ENCODE data around the gene TENT5A.

DNA sequence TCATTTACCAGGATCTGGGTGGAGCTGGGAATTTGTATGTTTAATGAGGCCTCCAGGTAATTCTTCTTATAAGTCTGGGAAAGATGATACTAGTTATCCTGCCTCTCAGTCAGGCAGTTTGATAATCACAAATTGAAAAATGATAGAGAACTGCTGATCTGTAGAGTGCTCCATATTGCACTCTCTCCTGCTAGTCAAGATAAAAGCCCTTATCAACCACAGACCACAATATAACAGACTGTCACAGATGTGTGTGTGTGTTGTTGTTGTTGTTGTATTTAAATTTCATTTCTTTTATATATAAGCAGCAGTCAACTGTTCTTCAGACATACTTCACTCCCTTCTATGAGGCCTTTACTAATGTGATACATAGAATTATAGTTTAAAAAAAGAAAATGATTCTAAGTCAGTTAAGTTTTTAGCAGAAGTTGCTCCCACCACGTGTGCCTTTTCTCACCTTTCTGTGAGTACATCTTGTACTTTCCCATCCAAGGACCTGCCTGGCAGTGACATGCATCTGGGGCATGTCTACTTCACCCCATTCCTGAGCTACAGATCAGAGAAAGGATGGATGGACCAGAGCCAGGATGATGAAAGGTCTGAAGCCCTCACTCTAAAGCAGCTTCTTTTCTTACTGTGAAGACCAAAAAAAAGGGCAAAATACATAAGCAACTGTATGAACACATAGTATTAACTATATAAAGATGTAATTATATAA, 29.8 kb downstream of the TENT5A start:
- TF ChIP-seq TCF7L2 (IDR thresholded peaks at IDR 0.05; ENCODE audit: low read depth, low read length) (no peak), SIN3A (IDR thresholded peaks at IDR 0.05; ENCODE audit: borderline replicate concordance, insufficient read depth, low read depth, low read length) (no peak)
- TF ChIP-seq, protein P1, sequence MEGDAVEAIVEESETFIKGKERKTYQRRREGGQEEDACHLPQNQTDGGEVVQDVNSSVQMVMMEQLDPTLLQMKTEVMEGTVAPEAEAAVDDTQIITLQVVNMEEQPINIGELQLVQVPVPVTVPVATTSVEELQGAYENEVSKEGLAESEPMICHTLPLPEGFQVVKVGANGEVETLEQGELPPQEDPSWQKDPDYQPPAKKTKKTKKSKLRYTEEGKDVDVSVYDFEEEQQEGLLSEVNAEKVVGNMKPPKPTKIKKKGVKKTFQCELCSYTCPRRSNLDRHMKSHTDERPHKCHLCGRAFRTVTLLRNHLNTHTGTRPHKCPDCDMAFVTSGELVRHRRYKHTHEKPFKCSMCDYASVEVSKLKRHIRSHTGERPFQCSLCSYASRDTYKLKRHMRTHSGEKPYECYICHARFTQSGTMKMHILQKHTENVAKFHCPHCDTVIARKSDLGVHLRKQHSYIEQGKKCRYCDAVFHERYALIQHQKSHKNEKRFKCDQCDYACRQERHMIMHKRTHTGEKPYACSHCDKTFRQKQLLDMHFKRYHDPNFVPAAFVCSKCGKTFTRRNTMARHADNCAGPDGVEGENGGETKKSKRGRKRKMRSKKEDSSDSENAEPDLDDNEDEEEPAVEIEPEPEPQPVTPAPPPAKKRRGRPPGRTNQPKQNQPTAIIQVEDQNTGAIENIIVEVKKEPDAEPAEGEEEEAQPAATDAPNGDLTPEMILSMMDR (IDR thresholded peaks at IDR 0.05), result no peak
- TF ChIP-seq, protein P2, sequence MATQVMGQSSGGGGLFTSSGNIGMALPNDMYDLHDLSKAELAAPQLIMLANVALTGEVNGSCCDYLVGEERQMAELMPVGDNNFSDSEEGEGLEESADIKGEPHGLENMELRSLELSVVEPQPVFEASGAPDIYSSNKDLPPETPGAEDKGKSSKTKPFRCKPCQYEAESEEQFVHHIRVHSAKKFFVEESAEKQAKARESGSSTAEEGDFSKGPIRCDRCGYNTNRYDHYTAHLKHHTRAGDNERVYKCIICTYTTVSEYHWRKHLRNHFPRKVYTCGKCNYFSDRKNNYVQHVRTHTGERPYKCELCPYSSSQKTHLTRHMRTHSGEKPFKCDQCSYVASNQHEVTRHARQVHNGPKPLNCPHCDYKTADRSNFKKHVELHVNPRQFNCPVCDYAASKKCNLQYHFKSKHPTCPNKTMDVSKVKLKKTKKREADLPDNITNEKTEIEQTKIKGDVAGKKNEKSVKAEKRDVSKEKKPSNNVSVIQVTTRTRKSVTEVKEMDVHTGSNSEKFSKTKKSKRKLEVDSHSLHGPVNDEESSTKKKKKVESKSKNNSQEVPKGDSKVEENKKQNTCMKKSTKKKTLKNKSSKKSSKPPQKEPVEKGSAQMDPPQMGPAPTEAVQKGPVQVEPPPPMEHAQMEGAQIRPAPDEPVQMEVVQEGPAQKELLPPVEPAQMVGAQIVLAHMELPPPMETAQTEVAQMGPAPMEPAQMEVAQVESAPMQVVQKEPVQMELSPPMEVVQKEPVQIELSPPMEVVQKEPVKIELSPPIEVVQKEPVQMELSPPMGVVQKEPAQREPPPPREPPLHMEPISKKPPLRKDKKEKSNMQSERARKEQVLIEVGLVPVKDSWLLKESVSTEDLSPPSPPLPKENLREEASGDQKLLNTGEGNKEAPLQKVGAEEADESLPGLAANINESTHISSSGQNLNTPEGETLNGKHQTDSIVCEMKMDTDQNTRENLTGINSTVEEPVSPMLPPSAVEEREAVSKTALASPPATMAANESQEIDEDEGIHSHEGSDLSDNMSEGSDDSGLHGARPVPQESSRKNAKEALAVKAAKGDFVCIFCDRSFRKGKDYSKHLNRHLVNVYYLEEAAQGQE (IDR thresholded peaks at IDR 0.05; ENCODE audit: insufficient read depth in 1 of 2, low read depth in 2 of 2, low read length in 1 of 2), result no peak

Data from Panc1 (cell line).